GM12865 (cell line): ENCODE results near the gene MAGEA2.
"Not testable (repeated sequence)": the region's sequence is repeated elsewhere in the genome, so short reads cannot be mapped to it uniquely, and the experiment has no call there.

Source experiments
- DNase-seq: peaks from one replicate; pipeline ENCODE4 v3.0.0; 2010; ENCODE audit warnings: low read depth
- H3K4me3 ChIP-seq: 2 replicates; pipeline ENCODE4 v1.5.1; 2011; ENCODE audit warnings: mild to moderate bottlenecking, low read depth, low read length, control low read depth
- CTCF ChIP-seq: IDR thresholded peaks from 2 replicates; pipeline ENCODE4 v1.5.1; 2011; ENCODE audit warnings: low read length, control low read depth, low read depth, inconsistent platforms; ENCODE audit not compliant: insufficient read depth; ENCODE audit errors: missing control alignments

Gene MAGEA2

GRCh38 chrX:152735860-152736511, 17.7 kb downstream of the MAGEA2 start:
- no peak for DNase-seq
- H3K4me3 ChIP-seq, result no peak overlapping the region
- TF ChIP-seq CTCF, result no peak

DNA sequence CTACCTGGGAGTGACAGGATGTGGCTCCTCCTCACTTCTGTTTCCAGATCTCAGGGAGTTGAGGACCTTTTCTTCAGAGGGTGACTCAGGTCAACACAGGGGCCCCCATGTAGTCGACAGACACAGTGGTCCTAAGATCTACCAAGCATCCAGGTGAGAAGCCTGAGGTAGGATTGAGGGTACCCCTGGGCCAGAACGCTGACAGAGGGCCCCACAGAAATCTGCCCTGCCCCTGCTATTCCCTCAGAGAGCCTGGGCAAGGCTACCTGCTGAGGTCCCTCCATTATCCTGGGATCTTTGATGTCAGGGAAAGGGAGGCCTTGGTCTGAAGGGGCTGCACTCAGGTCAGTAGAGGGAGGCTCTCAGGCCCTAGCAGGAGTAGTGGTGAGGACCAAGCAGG, 18.5 kb downstream of the MAGEA2 start:
- no peak for DNase-seq
- no peak for TF ChIP-seq CTCF
- no peak overlapping the region for H3K4me3 ChIP-seq

- H3K4me3 ChIP-seq, result not testable (repeated sequence)
Observed at GRCh38 chrX:152734143-152734858, 19.3 kb downstream of the MAGEA2 start.

GRCh38 chrX:152733261-152733975, 20.2 kb downstream of the MAGEA2 start, which contains the start of the genes CSAG1 and MAGEA12:
TSS of gene CSAG1 (minus strand) at chrX:152733721. CDS start at chrX:152732460, 1,261 bp downstream.
TSS of gene MAGEA12 (plus strand) at chrX:152733757. CDS start at chrX:152736162, 2,405 bp downstream.
- TF ChIP-seq CTCF, result no peak
- no peak for DNase-seq
- no peak within 1 kb of the TSS for H3K4me3 ChIP-seq

More at GRCh38 chrX:152734143-152734858, 19.3 kb downstream of the MAGEA2 start:
- DNase-seq, result not testable (repeated sequence)

DNA sequence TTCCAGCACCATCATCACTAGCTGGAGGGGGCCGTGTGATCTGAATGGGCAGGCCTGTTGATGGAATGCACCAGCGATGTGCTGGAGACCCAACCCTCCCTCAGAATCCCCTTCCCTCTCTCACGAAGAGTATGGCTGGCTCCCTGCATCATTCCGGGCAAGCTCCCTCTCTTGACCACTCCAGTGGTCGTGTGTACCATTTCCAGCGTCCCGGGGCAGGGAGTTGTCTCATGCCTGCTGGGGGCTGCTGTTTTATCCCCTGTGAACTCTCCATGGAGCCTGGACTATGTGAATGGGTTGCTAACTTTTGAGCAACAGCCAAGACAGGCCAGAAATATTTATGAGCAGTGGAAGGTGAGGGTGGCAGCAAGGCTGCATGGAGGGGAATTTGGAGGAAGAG, 28.2 kb downstream of the MAGEA2 start:
- no peak for DNase-seq
- no peak for TF ChIP-seq CTCF
- H3K4me3 ChIP-seq, result no peak overlapping the region

DNA sequence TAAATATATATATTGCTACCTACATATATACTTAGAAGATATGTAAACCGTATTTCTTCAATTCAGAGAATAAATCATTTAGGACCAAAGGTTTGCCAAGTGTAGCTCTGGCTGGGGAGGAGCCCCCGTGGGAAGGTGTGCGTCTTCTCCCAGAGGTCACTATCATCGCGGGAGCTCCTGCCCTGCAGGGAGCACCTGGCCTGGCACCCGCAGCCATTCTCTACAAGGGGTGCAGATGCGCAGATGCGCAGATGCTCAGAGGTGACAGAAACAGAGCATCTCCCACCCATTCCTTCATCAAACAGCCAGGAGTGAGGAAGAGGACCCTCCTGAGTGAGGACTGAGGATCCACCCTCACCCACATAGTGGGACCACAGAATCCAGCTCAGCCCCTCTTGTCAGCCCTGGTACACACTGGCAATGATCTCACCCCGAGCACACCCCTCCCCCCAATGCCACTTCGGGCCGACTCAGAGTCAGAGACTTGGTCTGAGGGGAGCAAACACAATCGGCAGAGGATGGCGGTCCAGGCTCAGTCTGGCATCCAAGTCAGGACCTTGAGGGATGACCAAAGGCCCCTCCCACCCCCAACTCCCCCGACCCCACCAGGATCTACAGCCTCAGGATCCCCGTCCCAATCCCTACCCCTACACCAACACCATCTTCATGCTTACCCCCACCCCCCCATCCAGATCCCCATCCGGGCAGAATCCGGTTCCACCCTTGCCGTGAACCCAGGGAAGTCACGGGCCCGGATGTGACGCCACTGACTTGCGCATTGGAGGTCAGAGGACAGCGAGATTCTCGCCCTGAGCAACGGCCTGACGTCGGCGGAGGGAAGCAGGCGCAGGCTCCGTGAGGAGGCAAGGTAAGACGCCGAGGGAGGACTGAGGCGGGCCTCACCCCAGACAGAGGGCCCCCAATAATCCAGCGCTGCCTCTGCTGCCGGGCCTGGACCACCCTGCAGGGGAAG, 39.5 kb downstream of the MAGEA2 start, which contains the start of gene MAGEA2B:
Gene MAGEA2B, plus strand, starts transcription at position 814 of the 973 bp plus-strand sequence. CDS start 2,479 bp downstream, outside the sequence.
- not testable (repeated sequence) for DNase-seq

DNA sequence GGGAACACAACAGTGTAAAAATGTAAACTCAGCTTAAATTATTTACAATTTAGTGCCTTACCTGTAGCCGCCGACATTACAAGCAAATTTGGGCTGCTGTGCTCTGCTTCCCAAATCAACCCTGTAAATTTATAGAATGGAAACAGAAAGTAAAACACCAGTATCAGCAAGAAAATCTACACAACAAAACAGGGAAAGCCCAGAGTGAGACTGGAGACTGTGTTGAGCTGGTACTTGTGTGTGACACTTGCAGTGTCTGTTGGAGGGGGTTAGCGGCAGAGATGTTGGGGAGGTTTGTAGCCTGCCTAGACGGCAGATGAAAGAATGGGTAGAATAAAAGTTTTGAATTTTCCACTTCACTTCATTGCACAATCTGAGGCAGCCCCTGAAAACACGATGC, 40.4 kb downstream of the MAGEA2 start:
- H3K4me3 ChIP-seq, DNase-seq: not testable (repeated sequence)

More for the DNA sequence above, 39.5 kb downstream of the MAGEA2 start, which contains the start of gene MAGEA2B:
- not testable (repeated sequence) for H3K4me3 ChIP-seq

GRCh38 chrX:152709173-152709572, 44.5 kb downstream of the MAGEA2 start, which contains the start of gene CSAG2:
TSS of gene CSAG2 (minus strand) at chrX:152709273. CDS start at chrX:152709112, 161 bp downstream.
- not testable (repeated sequence) for DNase-seq, H3K4me3 ChIP-seq

- not testable (repeated sequence) for H3K4me3 ChIP-seq, DNase-seq
Observed at GRCh38 chrX:152706500-152706899, 47.1 kb downstream of the MAGEA2 start.

DNA sequence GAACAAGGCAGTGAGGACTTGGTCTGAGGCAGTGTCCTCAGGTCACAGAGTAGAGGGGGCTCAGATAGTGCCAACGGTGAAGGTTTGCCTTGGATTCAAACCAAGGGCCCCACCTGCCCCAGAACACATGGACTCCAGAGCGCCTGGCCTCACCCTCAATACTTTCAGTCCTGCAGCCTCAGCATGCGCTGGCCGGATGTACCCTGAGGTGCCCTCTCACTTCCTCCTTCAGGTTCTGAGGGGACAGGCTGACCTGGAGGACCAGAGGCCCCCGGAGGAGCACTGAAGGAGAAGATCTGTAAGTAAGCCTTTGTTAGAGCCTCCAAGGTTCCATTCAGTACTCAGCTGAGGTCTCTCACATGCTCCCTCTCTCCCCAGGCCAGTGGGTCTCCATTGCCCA, 53.3 kb downstream of the MAGEA2 start:
- H3K4me3 ChIP-seq, DNase-seq: not testable (repeated sequence)
